GM18870 (cell line): ENCODE data around the gene ABHD6.

Source experiments
- ATAC-seq: cut with Tn5 transposase; IDR thresholded peaks from one replicate; pipeline ENCODE4 v1.9.1; 2021; ENCODE audit warnings: moderate library complexity; ENCODE audit not compliant: unreplicated experiment

The ABHD6 gene

DNA sequence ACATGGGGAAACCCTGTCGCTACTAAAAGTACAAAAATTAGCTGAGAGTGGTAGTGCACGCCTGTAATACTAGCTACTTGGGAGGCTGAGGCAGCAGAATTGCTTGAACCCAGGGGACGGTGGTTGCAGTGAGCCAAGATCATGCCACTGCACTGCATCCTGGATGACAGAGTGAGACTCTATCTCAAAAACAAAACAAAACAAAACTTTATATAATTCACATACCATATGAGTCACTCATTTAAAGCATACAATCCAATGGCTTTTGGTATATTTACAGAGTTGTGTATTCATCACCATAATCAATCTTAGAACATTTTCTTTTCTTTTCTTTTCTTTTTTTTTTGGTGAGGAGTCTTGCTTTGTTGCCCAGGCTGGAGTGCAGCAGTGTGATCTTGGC lies 103.8 kb downstream of the ABHD6 start:
- no peak for ATAC-seq

DNA sequence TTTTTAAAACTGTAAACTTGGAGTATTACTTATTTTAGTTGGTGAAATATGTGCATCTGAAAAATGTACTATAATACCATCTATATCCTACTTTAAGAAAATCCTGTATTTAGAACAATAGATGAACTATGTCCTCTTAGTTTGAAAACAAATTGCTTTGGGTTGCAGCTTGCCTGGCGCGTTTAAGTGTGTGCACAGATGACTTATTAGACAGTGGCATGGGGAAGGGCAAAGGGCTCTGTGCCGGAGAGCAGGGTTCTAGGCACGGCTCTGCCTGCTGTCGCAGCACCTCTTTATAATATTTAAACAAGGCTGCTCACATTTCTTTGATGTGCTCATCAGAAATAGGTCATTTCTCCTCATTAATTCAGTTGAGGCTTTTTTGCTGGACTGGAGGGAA lies 105.1 kb downstream of the ABHD6 start:
- no peak for ATAC-seq
